ENCODE measurements around the gene HAND1.

HAND1 gene

DNA sequence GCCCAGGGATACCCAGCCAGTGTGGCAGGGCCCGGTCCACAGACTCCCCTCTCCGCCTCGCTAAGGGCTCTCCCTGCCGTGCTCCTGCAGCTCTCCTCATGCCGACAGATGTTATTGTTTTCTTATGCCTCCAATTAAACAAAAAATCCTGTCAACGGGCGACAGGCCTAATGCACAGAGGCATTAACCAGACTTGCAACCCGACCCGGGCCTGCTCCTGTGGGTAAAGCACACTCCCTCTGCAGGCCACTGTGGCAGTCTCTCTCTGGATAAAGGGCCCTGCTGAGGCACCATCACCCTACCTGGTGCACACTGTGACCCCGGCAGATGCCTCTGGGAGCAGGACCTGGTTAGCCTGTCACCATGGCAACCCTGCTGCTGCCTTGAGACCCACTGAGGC, 27.5 kb upstream of the HAND1 start:
- no peak overlapping the region for H3K4me3 ChIP-seq (ENCODE audit: low read length)
- TF ChIP-seq, protein P1, sequence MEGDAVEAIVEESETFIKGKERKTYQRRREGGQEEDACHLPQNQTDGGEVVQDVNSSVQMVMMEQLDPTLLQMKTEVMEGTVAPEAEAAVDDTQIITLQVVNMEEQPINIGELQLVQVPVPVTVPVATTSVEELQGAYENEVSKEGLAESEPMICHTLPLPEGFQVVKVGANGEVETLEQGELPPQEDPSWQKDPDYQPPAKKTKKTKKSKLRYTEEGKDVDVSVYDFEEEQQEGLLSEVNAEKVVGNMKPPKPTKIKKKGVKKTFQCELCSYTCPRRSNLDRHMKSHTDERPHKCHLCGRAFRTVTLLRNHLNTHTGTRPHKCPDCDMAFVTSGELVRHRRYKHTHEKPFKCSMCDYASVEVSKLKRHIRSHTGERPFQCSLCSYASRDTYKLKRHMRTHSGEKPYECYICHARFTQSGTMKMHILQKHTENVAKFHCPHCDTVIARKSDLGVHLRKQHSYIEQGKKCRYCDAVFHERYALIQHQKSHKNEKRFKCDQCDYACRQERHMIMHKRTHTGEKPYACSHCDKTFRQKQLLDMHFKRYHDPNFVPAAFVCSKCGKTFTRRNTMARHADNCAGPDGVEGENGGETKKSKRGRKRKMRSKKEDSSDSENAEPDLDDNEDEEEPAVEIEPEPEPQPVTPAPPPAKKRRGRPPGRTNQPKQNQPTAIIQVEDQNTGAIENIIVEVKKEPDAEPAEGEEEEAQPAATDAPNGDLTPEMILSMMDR (conservative IDR thresholded peaks at IDR 0.05; ENCODE audit: low read depth, low read length): no peak
- DNase-seq (ENCODE audit: low read depth): no peak

DNA sequence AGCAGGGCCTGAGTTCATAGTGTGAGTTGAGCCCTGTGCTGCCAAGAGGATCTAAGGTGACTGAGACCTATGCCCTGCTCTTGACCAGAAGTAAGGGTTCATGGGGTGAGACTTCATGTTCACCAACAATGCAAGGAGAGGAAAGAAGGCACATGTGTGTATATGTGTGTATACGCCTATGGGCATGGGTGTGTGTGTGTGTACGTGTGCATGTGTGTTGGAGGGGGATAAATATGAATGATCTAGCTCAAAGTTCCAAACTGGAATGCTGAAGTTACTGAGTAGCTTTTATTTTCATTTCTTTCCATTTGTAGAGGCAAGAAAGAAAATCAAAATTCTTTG, 25.6 kb upstream of the HAND1 start:
- TF ChIP-seq, protein P1 (conservative IDR thresholded peaks at IDR 0.05; ENCODE audit: low read depth, low read length): no peak
- no peak for DNase-seq (ENCODE audit: low read depth)
- H3K4me3 ChIP-seq (ENCODE audit: low read length): no peak overlapping the region

DNA sequence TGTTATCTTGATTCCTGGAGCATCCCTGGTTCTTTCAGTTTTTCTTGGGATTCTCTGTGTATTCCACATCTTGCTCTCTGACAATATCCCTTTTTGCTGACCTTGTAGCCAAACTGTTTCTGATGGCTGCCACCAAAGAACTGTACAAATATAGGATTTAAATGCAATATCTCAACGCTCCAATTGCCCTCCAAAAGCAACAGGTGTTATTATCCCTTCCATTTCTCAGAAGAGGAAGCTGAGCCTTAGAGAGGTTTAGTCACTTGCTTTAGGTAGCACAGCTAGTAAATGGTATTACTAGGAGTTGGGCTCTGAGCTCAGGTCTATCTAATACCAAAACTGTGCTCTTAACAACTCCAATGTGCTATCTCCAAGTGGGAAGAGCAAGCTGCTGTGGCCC, 24.2 kb upstream of the HAND1 start:
- TF ChIP-seq, protein P1 (conservative IDR thresholded peaks at IDR 0.05; ENCODE audit: low read depth, low read length): no peak
- no peak overlapping the region for H3K4me3 ChIP-seq (ENCODE audit: low read length)
- DNase-seq (ENCODE audit: low read depth): no peak

DNA sequence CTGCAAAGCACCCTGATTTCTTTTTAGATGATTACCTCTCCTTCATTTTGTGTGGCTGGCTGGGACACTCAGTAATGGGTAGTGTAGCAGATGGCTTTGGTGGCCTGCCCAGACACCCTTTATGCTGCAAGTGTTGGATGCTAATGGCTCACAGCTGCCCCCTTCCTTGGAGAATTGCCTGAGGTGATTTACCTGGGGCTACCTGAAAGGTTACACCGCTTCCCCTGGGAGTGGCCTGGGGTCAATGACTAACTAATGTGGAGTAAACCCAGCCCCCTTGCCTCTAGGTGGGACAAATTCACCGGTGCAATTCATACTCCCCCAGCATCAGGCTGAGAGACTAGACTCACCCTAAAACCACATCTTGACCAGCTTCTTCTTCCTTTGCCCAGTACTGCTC, 23.5 kb upstream of the HAND1 start:
- H3K4me3 ChIP-seq (ENCODE audit: low read length): no peak overlapping the region
- TF ChIP-seq, protein P1 (conservative IDR thresholded peaks at IDR 0.05; ENCODE audit: low read depth, low read length): no peak
- no peak for DNase-seq (ENCODE audit: low read depth)

DNA sequence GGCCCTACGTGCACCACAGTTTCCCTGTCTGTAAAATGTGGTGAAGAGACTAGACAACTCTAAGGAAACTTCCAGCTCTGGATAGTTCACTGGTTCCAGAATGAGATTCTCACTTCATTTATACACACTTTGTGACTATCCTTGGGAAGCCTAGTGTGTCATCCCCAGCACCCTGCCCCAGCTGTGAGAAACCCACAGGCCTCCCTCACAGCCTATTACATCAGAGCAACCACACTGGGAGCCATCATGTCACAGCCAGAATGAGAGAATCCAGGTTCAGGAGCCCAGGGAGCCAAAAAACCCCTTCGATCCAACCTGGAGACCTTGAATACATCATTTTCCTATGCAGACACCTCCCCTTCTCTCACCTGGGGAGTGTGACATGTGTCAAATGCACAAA, 21.0 kb upstream of the HAND1 start:
- DNase-seq (ENCODE audit: low read depth): no peak
- TF ChIP-seq, protein P1 (conservative IDR thresholded peaks at IDR 0.05; ENCODE audit: low read depth, low read length): no peak
- no peak overlapping the region for H3K4me3 ChIP-seq (ENCODE audit: low read length)

DNA sequence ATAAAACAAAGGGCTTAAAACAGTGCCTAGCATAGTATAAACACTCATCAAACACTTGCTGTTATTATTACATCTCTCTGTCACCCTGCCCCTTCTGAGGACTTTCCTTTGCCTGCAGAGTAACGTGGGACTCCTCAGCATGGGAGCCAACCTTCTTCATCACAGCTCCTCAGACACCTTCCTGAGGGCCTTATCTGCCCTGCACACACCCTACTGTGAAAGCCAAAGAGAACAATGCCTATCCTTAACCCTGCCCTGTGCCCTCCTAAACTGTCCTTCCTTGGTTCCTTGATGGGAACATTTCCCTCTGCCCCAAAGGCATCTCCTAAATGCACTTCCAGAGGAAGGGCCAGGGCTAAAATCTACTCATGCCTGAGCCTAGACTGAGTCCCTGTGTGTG, 20.6 kb upstream of the HAND1 start:
- TF ChIP-seq, protein P1 (conservative IDR thresholded peaks at IDR 0.05; ENCODE audit: low read depth, low read length): no peak

DNA sequence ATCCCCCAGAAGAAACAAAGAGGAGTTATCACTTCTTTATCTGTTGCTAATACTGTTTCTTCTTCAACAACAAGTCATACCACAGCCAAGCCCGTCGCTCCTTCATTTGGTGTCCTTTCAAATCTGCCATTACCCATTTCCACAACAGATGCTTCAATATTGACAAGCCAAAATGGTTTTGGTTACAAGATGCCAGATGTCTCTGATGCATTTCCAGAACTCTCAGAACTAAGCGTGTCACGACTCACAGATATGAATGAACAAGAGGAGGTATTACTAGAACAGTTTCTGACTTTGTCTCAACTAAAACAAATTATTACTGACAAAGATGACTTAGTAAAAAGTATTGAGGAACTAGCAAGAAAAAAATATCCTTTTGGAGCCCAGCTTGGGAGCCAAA, 16.0 kb upstream of the HAND1 start:
- no peak for DNase-seq (ENCODE audit: low read depth)
- TF ChIP-seq, protein P1 (conservative IDR thresholded peaks at IDR 0.05; ENCODE audit: low read depth, low read length): no peak
- no peak overlapping the region for H3K4me3 ChIP-seq (ENCODE audit: low read length)

More for the DNA sequence above, 20.6 kb upstream of the HAND1 start:
- H3K4me3 ChIP-seq (ENCODE audit: low read length): no peak overlapping the region
- no peak for DNase-seq (ENCODE audit: low read depth)

All from retinal pigment epithelial cell (primary cell).